ENCODE measurements around the gene SPSB2.
"Not testable (repeated sequence)": the region's sequence is repeated elsewhere in the genome, so short reads cannot be mapped to it uniquely, and the experiment has no call there.

SPSB2 gene

DNA sequence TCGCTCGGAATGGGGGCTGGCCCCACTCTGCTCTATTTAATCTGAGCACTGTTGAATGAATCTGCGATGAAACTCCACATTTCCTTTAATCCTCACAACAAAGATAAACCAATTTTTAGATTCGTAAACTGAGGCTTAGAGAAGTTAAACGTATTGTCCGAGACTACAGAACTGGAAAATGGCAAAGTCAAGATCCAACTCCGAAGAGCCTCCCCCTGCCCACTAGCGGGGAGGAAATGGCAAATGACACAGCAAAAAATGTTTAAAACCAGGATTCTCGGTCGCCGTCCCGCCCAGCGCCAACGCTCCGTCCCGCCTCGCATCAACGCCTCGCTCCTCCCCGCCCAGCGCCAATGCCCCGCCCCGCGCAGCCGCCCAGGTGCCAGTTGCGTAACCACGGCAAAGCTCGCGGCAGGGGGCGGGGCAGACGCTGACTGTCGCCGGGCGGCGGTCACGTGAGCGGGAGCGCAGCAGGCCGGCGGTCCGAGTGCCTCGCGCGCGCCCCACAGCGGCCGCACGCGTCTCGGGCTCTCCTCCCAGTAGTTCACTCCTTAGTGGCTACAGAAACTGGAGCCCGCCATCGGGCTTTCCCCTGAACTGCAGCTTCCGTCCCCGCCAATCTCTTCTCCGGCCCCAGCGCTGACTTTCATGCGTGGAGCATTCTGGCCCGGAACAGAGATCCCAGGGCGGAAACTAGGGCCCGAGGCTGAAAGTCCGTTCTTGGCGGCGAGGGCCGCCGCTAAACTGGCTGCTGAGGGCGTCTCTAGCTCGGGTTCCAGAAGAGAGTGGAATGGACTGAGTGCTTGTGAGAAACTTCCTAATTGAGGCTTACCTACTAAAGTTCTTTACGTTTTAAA is 17.9 kb upstream of the SPSB2 start:
- Histone ChIP-seq H3K4me2 (ENCODE audit: low read length) (peak overlapping the region; percentile 78), H3K27me3 (ENCODE audit: insufficient read depth, low read length) (no peaks in the 10 kb centered on the region), H4K20me1 (ENCODE audit: insufficient read depth, low read length) (no peaks in the 10 kb centered on the region), H3K9me3 (ENCODE audit: low read length) (no peaks in the 10 kb centered on the region), H3K27ac (ENCODE audit: low read depth, low read length, poor library complexity, severe bottlenecking) (peak overlapping the region; percentile 79), H3K79me2 (ENCODE audit: insufficient read depth, low read length) (no peaks in the 10 kb centered on the region), H3K4me3 (ENCODE audit: low read depth, low read length, poor library complexity, severe bottlenecking) (peak overlapping the region; percentile 59), H2AFZ (ENCODE audit: low read length) (peak overlapping the region; percentile 50; the same call in 1 of the 2 replicates), H3K4me1 (ENCODE audit: insufficient read depth, low read length, severe bottlenecking) (peaks cover 13% of the 10 kb centered on the region), H3F3A (ENCODE audit: insufficient read depth, low read length) (no peaks in the 10 kb centered on the region), H3K9me2 (ENCODE audit: low read depth, low read length) (no peaks in the 10 kb centered on the region), H3K36me3 (ENCODE audit: insufficient read depth, low read length) (0 out of 2 replicates have a peak, but pooled peaks cover 5% of the 10 kb centered on the region), H3K9ac (ENCODE audit: low read length) (peak overlapping the region; percentile 78)
- TF ChIP-seq, protein P1, sequence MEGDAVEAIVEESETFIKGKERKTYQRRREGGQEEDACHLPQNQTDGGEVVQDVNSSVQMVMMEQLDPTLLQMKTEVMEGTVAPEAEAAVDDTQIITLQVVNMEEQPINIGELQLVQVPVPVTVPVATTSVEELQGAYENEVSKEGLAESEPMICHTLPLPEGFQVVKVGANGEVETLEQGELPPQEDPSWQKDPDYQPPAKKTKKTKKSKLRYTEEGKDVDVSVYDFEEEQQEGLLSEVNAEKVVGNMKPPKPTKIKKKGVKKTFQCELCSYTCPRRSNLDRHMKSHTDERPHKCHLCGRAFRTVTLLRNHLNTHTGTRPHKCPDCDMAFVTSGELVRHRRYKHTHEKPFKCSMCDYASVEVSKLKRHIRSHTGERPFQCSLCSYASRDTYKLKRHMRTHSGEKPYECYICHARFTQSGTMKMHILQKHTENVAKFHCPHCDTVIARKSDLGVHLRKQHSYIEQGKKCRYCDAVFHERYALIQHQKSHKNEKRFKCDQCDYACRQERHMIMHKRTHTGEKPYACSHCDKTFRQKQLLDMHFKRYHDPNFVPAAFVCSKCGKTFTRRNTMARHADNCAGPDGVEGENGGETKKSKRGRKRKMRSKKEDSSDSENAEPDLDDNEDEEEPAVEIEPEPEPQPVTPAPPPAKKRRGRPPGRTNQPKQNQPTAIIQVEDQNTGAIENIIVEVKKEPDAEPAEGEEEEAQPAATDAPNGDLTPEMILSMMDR (IDR thresholded peaks at IDR 0.05; ENCODE audit: low read length), result peak; percentile 80
- no peak for TF ChIP-seq EZH2 (IDR thresholded peaks at IDR 0.05; ENCODE audit: borderline replicate concordance, low read length)

DNA sequence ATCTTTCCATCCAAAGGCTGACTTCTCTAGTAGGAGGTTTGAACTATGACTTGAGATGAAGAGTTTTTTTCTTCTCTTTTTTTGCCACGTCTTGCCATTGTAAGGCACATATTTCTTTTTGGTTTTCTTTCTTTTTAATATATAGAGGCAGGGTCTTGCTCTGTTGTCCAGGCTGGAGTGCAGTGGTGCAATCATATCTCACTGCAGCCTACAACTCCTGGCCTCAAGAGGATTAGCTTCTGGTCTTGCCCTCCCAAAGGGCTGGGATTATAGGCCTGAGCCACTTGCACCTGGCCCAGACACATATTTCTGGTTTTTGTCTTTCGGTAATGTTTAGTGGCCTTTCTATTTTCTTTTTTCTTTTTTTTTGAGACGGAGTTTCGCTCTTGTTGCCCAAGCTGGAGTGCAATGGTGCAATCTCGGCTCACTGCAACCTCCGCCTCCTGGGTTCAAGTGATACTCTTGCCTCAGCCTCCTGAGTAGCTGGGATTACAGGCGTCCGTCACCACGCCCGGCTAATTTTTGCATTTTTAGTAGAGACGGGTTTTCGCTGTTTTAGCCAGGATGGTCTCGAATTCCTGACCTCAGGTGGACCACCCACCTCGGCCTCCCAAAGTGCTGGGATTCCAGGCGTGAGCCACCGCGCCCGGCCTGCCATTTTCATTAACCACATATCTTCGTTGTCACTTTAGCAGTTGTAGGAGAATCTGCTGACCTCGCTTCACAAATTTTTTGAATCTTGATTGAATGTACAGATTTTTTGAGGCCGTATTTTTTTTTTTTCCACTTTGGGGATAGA is 16.9 kb upstream of the SPSB2 start:
- peak overlapping the region; percentile 70 for H3K4me2 ChIP-seq (ENCODE audit: low read length)
- H3F3A ChIP-seq (ENCODE audit: insufficient read depth, low read length); H3K36me3 ChIP-seq (ENCODE audit: insufficient read depth, low read length); H3K9me3 ChIP-seq (ENCODE audit: low read length); H3K79me2 ChIP-seq (ENCODE audit: insufficient read depth, low read length); H4K20me1 ChIP-seq (ENCODE audit: insufficient read depth, low read length); H2AFZ ChIP-seq (ENCODE audit: low read length); H3K27me3 ChIP-seq (ENCODE audit: insufficient read depth, low read length); H3K9me2 ChIP-seq (ENCODE audit: low read depth, low read length): not testable (repeated sequence)
- peaks cover 13% of the 10 kb centered on the region for H3K4me1 ChIP-seq (ENCODE audit: insufficient read depth, low read length, severe bottlenecking)
- H3K9ac ChIP-seq (ENCODE audit: low read length), result peak overlapping the region; percentile 66; the same call in 1 of the 2 replicates
- peak overlapping the region; percentile 79 for H3K27ac ChIP-seq (ENCODE audit: low read depth, low read length, poor library complexity, severe bottlenecking)
- H3K4me3 ChIP-seq (ENCODE audit: low read depth, low read length, poor library complexity, severe bottlenecking), result peak overlapping the region; percentile 59

- not testable (repeated sequence) for H3K27me3 ChIP-seq (ENCODE audit: insufficient read depth, low read length); H2AFZ ChIP-seq (ENCODE audit: low read length); H3K9me2 ChIP-seq (ENCODE audit: low read depth, low read length); H3K4me2 ChIP-seq (ENCODE audit: low read length); H4K20me1 ChIP-seq (ENCODE audit: insufficient read depth, low read length); H3K9me3 ChIP-seq (ENCODE audit: low read length); H3K79me2 ChIP-seq (ENCODE audit: insufficient read depth, low read length); H3F3A ChIP-seq (ENCODE audit: insufficient read depth, low read length); H3K4me3 ChIP-seq (ENCODE audit: low read depth, low read length, poor library complexity, severe bottlenecking); H3K9ac ChIP-seq (ENCODE audit: low read length); H3K27ac ChIP-seq (ENCODE audit: low read depth, low read length, poor library complexity, severe bottlenecking)
- H3K4me1 ChIP-seq (ENCODE audit: insufficient read depth, low read length, severe bottlenecking), result peaks cover 13% of the 10 kb centered on the region
- H3K36me3 ChIP-seq (ENCODE audit: insufficient read depth, low read length), result peaks cover 17% of the 10 kb centered on the region
Measured at GRCh38 chr12:6888794-6889193, 15.7 kb upstream of the SPSB2 start.

GRCh38 chr12:6888360-6888759 is 15.3 kb upstream of the SPSB2 start:
- Histone ChIP-seq H3K4me3 (ENCODE audit: low read depth, low read length, poor library complexity, severe bottlenecking) (no peak overlapping the region), H3K36me3 (ENCODE audit: insufficient read depth, low read length) (peaks cover 17% of the 10 kb centered on the region), H4K20me1 (ENCODE audit: insufficient read depth, low read length) (no peaks in the 10 kb centered on the region), H3K79me2 (ENCODE audit: insufficient read depth, low read length) (no peaks in the 10 kb centered on the region), H3F3A (ENCODE audit: insufficient read depth, low read length) (no peaks in the 10 kb centered on the region), H3K4me1 (ENCODE audit: insufficient read depth, low read length, severe bottlenecking) (peaks cover 13% of the 10 kb centered on the region), H3K9ac (ENCODE audit: low read length) (no peak overlapping the region), H2AFZ (ENCODE audit: low read length) (no peak overlapping the region), H3K9me2 (ENCODE audit: low read depth, low read length) (no peaks in the 10 kb centered on the region), H3K27ac (ENCODE audit: low read depth, low read length, poor library complexity, severe bottlenecking) (no peak overlapping the region), H3K9me3 (ENCODE audit: low read length) (no peaks in the 10 kb centered on the region), H3K27me3 (ENCODE audit: insufficient read depth, low read length) (no peaks in the 10 kb centered on the region), H3K4me2 (ENCODE audit: low read length) (no peak overlapping the region)
- no peak for TF ChIP-seq EZH2 (IDR thresholded peaks at IDR 0.05; ENCODE audit: borderline replicate concordance, low read length)
- TF ChIP-seq, protein P1 (IDR thresholded peaks at IDR 0.05; ENCODE audit: low read length), result no peak
